Stimulated activated CD4-positive, alpha-beta T cell treated with anti-CD3 and anti-CD28 coated beads, Interleukin-1b, Interleukin-23, amount 100 ng/mL, for 48 hours (primary cell): Measurements from ENCODE around the gene FRMD4A.
"Not testable (repeated sequence)": the region's sequence is repeated elsewhere in the genome, so short reads cannot be mapped to it uniquely, and the experiment has no call there.

Experiments
- DNase-seq: peaks from one replicate; pipeline ENCODE4 v3.0.0-alpha.2; 2020

FRMD4A gene

DNA sequence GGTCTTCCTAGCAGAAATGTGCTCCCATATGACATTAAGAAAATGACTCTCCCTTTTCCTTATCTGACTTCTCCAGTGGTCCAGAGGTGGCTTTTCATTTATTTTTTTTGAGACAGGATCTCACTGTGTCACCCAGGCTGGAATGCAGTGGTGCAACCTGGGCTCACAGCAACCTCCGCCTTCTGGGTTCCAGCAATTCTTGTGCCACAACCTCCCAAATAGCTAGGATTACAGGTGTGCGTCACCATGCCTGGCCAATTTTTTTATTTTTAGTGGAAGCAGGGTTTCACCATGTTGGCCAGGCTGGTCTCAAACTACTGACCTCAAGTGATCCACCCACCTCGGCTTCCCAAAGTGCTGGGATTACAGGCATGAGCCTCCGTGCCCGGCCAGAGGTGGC is 563.6 kb downstream of the FRMD4A start:
- not testable (repeated sequence) for DNase-seq

GRCh38 chr10:13765641-13766341 is 564.9 kb downstream of the FRMD4A start:
- no peak for DNase-seq

DNA sequence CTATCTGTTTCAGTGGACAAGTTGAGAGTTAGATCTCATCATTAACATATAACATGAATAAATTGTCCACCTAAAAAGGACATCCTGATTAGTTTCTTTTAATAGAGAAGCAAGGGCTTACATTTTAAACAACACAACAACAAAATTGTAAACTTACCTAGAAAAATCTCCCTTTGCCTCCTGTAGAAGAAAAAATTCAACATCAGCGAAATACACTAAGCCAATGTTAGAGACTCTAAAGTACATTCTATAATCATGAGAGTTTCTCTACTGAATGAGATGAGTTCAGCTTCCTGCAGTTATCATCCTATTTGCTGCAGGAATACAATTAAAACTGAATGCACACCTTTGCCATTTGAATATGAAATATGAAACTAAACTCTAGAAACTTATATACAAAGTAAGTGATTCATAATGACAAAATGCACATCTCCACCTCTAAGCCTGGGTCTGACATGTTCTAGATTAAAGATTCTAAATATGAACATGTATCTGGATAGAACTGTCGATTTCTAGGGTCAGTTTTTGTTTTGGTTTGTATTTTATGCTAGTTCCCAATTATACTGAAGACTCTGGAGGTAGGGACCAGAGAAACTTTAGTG is 569.1 kb downstream of the FRMD4A start:
- no peak for DNase-seq

DNA sequence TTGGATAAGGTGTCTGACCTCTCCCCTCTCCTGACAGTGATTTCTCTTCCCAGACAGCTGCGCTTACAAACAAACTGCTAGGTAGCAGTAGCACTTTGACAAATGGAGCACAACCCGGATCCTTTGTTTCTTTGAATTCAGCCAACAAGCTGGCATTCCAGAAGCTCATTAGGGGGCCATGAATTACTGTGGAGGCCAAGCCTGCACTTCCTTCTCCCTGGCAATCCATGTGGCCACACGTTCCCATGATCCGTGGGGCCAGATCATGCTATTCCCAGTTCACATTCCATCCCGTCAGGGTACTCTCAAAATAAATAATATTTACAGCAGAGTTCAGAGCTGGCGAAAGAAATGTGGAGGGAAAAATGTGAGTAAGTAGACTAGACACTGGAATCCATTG is 571.6 kb downstream of the FRMD4A start:
- no peak for DNase-seq

- no peak for DNase-seq
Observed at GRCh38 chr10:13758756-13759155, 572.0 kb downstream of the FRMD4A start.

DNA sequence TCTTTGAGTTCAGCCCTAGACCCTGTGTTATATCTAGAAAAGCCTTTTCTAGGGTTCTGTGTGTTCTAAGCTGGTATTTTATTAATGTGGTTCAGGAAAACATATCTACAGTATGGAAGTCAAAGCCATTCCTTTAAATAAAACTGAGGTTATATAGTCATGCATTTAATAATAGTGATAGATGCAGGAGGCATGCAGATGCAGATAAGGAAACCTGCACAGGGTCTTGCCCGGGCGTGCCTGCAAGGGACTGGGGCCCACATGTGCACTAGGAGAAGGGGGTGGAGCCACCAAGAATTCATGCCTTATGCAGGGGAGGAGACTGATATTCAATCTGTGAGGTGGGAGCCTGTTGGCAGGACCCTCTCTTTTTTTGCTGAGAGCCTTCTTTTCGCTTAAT is 572.4 kb downstream of the FRMD4A start:
- no peak for DNase-seq

- DNase-seq = no peak
Observed at GRCh38 chr10:13754277-13754676, 576.4 kb downstream of the FRMD4A start.

DNA sequence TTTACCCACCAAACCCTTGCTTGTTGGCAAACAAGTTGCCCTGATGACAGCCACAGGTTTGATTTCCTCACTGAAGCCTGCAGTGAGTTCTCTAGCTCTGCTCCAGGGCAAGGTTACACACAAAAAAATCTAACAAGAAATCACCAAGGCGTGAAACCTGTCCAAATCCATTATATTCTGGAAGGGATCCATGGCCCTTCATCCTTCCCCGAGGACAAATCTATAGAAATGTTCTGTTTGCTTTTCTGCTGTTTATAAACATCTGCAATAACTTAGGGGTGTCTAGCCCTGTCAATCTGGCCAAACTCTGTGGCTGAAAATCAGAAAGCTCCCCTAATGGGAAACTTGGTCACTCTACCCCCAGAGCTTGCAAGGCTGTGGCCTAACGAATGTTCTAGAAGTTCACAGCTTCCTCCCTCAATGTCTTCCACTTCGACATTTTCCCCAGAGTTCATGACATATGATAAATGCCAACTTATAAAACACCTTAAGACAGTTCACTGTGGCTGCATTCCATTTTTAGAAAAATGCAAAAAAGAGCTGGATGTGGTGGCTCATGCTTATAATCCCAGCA is 579.4 kb downstream of the FRMD4A start:
- no peak for DNase-seq

DNA sequence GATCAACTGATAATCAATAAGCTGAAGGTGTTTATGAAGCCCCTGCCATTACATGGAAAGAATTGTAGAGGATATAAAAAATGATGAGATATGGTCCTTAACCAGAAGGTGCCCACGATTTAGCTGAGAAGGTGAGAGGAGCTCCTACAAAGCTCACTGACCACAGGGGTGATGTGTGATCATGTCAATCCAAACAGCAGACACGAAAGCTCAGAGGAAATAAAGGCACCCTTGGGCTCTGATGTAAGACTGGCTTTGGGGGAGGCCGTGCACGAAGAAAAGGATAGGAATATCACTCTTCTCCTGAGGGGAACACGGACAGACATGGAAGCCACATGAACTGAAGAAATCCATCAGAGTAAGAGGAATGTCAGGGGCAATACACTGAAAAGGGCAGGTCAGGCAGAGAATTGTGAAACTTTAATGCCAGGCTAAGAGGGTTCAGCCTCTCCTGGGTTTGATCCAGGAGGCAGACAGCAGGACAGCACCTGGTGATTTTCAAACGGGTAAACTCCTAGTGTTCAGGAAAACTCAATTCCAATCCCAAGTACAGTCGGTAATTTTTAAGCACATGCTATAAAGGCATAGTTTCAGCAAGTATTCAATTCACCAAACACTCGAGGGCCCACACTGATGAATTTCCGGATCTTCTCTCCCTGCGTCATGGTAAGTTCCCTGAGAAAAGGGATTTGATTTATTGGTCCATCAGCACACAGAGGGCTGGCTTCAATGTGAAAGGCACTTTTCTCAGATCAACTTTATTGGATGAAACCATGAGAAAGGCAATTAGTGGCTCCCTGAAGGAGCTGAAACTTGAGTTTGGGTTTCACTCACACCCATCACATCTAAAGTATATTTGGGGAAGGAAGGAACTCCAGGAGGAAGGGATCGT is 580.2 kb downstream of the FRMD4A start:
- no peak for DNase-seq

DNA sequence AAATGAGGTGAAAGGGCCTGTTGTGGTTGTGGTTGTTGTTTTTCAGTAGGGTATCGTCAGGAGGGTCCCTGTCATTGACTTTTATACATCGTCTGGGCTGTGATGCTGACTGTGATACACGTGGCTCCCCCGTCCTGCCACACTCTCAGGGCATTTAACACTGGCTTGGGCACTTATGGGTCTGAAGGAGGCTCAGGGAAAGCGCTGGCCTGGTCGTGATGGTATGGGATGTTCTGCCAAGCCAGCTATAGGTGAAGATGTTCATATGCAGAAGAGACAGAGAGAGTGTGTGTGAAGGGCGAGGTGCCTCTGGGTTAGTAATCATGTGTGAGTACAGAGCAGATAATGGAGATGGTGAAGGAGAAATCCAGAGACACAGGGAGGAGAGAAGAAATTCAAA is 585.5 kb downstream of the FRMD4A start:
- no peak for DNase-seq

GRCh38 chr10:13743963-13744362 is 586.8 kb downstream of the FRMD4A start:
- DNase-seq = no peak

DNA sequence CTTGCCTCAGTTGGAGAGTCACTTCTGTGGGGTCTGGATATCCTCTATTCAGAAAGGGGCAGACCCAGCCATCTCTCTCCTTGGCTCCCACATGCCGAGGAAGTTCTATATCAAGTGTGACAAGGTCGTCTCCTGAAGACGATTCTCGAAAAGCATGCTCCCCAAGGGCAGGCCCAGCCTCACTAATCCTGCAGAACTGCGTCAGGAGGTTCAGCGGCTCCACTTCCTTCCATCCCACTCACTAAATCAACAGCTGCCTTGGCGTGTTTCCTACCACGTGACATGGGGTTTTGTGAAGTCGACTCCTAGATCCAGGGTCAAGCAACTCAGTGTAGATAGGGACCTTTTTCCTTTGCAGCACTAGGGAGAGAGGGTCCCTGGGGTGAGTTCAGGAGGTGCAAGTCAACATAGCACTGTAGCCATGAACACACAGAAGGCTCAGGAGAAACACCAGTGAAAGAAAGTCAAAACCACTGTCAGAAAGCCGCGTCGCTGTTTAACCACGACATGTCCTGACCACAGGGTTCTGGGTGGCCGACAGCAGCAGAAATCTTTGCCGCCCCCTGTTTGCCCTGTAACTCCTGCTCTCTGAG is 587.5 kb downstream of the FRMD4A start:
- no peak for DNase-seq

GRCh38 chr10:13741438-13741837 is 589.3 kb downstream of the FRMD4A start:
- no peak for DNase-seq

DNA sequence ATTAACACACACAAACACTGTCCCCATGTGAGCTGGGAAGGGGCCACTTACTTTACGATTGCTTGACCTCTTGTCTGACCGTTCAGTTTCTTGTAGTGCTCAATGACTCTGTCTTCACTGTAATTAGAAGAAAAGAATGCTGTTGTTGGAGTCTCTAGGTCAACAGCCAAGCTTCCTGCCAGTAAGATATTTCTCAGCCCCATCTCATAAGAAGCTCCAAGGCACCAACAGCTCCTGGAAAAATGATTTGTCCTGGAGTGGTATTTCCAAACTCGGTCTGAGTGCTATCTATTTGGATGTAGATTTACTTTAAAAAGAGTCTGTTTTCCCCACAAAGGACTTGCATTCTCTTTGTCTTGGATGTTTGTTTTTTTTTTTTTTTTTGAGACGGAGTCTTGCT is 590.3 kb downstream of the FRMD4A start:
- DNase-seq = no peak

DNA sequence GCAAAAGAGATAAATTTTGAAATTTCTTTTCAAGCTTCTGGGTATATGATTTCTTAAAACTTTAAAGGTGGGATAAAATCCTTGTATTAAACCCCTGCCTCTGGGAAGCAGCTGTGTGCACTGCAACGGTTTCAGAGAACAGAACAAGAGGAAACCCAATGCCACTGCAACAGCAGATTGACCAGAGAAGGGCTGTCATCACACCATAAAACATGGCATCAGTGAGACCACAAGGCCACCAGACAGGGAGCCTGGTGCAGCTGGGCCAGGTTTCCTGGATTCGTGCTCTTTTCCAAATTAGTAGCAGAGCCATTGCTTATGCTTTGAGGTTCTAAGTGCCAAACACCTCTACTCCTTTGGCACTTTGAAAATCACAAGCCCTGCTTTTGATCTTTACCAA is 591.5 kb downstream of the FRMD4A start:
- no peak for DNase-seq

DNA sequence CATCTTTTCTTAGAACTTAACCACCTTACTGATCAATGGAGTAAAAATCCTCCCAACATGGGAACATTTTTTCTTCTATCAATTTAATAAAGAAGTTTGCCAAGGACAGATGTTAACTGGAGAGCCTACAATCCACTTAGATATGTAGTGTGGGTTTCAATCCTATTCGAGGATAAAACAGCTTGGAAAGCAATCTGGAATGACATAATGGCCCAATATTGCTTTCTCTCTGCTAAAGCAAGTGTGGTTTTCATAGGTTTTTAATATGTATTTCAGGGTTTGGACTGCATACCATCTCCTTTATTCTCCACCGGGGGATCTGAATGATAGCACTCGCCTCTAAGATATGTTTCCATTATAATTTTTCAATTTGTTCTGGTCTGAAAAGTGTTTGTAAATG is 594.2 kb downstream of the FRMD4A start:
- no peak for DNase-seq

DNA sequence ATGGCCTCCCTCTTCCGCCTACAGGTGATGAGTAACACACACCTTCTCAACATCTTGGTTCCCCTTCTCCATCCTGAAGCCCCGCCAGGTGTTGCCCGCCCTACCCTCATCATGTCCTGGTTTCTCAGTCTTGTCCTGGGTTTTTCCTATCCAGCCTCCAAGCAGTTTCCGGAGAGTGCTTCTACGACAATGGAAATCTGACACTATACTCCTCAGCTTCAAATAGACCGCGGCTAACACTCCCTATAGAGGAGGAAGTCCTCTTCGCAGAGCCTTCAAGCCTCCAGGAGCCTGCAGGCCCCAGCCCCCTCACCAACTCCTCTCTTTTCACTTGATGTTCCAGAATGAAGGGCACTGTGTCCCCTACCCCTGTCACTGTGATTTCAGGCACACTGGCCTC is 596.6 kb downstream of the FRMD4A start:
- no peak for DNase-seq

DNA sequence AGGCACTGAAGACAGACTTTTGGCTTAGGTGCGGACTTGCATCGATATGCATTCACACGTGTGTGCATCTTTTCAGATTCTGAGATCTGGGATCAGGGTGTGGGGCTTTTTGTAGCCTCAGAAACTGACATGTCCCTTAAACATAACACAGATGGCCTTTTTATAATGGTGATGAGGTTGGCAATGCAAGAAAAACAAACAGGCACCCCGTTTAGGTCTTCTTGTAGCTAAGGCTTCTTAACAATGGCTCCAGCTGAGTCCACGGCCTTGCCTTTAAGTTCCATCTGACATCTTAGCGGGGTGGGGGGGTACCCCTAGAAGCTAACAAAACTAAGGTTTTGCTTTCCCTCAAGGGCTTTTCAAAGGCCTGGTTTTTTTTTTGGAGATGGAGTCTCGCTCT is 597.7 kb downstream of the FRMD4A start:
- DNase-seq = no peak

GRCh38 chr10:13732465-13732881 is 598.3 kb downstream of the FRMD4A start:
- DNase-seq = no peak

DNA sequence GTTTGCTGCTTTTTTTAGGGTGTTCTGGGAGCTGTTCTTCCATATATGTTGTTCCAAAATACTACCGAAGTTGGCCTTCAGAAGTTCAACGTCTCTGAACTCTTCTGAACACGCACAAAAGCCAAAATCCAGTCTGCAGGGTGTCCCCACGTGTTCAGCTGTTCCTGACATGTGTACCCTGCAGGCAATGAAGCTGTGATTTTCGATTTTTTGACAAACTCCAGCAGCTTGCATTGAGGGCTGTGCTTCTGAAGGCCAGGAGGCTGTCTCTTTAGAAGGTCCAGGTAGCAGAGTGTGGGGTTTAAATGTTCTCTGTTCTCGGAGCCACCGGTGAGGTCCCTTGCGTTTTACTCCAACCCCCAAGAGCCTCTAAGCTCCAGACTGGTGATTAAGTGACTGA is 598.9 kb downstream of the FRMD4A start:
- DNase-seq = no peak

DNA sequence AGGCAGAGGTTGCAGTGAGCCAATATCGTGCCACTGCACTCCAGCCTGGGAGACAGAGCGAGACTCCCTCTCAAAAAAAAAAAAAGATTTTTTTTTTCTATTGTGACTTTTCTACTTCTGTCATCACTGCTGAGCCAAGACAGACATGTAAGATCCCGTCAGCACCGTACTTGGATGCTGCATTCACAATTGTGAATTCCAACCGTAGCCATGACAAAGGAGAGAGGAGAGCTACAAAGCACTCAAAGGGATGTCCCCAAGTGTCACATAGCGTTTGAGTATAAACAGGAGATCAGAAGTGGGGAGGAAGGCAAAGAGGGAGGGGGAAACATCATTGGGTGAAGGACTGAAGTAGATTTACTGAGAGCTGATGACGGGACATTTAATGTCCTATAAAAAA is 599.8 kb downstream of the FRMD4A start:
- no peak for DNase-seq

- no peak for DNase-seq
Observed at GRCh38 chr10:13730306-13730652, 600.4 kb downstream of the FRMD4A start.

GRCh38 chr10:13729586-13730305 is 601.0 kb downstream of the FRMD4A start:
- no peak for DNase-seq
